Right cardiac atrium (tissue), 5 donors: Measurements from ENCODE around the gene TSHB. TPM values are rescaled to one million over a fixed set of nuclear protein-coding genes. Genes with fewer than 3 reads are reported as not detected.

Experiments
- ATAC-seq, 2 donors: fragments of 200-7000 bp; cut with Tn5 transposase; one replicate each; pipeline versions ENCODE4 v1.8.0 to v1.9.1; 2020; ENCODE audit warnings: moderate library complexity in 2 of 2, mild to moderate bottlenecking in 1 of 2
- DNase-seq, 3 donors: peaks; one replicate each; pipeline ENCODE4 v3.0.0-alpha.2; 2020
- H3K27ac ChIP-seq: one replicate; pipeline ENCODE4 v1.5.1; 2013; ENCODE audit warnings: mild to moderate bottlenecking, low read length, control low read depth, moderate library complexity
- H3K27me3 ChIP-seq: one replicate; pipeline ENCODE4 v1.6.1; 2013; ENCODE audit not compliant: control insufficient read depth, insufficient read depth
- H3K4me1 ChIP-seq: one replicate; pipeline ENCODE4 v1.6.1; 2013; ENCODE audit warnings: low read length; ENCODE audit not compliant: control insufficient read depth, insufficient read depth
- H3K4me3 ChIP-seq: one replicate; pipeline ENCODE4 v1.5.1; 2013; ENCODE audit warnings: low read length, control low read depth
- H3K9me3 ChIP-seq: one replicate; pipeline ENCODE4 v1.6.1; 2013; ENCODE audit warnings: low read length; ENCODE audit not compliant: control insufficient read depth
- whole genome bisulfite sequencing: extraction: QIAGEN DNeasy Blood & Tissue Kit; methylation state at CpG from one replicate; pipeline ENCODE4 v1.1.7; 2013; 5-methylcytosine and 5-hydroxymethylcytosine counted together
- intact Hi-C, 4 donors: fragments of 100-400 bp; cut with DNase I; formaldehyde crosslinking; loops; one replicate each; pipeline versions ENCODE4 v1.11.0 to v1.14.0; 2022 to 2023
- polyA plus RNA-seq: library from polyadenylated mRNA; stranded (reverse); fragments of 200-250 nt; gene quantifications from one replicate; pipeline ENCODE4 v1.2.3, GENCODE V29; 2013
- total RNA-seq, 4 donors: library from RNA; stranded (reverse); fragmentation: NEBNext Ultra II Directional; extraction: Animal tissue kit (Norgen Biotek cat#: 25700); gene quantifications; one replicate each; pipeline ENCODE4 v1.2.1, GENCODE V29; 2021
- donor health status: healthy with polysubstance abuse.
- donor health status: DM: no; HTN: yes; CAD: no.
- donor health status: DM: no; HTN: no; CAD: no.
- donor health status: DM: no; HTN: yes; CAD: no; lungs with severe emphysema.
- donor health status: DM: yes; HTN: yes; CAD: no.

TSHB gene
- total and polyA plus RNA-seq, 5 donors: not detected

DNA sequence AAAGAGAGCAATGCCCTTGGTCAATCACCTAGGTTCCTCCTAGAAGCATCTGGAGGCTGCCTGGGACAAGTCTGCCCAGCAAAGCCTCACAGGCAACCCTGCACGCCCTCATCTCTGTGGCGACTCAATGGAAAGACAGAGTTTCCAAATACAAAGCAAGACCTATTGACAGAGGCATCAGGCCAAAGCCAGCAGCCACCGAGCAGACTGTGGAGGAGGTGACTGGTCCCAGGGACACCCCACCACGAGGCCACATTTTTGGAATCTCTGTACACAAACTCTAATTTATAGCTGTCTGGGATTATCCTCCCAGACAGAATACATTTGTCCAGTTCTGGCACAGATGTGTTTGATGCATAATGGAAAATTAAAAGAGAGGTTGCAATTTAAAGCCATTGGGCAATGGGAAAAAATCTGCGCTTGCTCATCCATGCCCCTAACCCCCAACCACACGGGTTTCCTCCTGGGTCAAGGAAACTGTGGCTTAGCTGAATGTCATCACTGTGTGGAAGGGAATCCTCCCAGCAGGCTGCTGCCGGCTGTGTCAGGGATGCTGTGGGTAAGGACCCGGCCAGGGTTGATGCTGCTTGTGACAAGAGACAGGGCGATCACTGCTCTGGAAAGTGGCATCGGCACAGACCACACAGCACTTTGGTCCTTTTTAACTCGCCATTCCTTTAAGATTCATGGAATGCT lies 45.4 kb downstream of the TSHB start:
- no peaks in the 10 kb centered on the region for H3K9me3 ChIP-seq
- no peak overlapping the region for H3K4me3 ChIP-seq
- intact Hi-C loops: no loop called here
- H3K27ac ChIP-seq: no peak overlapping the region
- DNase-seq (no peak), ATAC-seq (no peak)
- H3K27me3 ChIP-seq: no peaks in the 10 kb centered on the region
- 63% methylated on average over 11 of the region's 11 CpGs for WGBS
- peaks cover 2% of the 10 kb centered on the region for H3K4me1 ChIP-seq

DNA sequence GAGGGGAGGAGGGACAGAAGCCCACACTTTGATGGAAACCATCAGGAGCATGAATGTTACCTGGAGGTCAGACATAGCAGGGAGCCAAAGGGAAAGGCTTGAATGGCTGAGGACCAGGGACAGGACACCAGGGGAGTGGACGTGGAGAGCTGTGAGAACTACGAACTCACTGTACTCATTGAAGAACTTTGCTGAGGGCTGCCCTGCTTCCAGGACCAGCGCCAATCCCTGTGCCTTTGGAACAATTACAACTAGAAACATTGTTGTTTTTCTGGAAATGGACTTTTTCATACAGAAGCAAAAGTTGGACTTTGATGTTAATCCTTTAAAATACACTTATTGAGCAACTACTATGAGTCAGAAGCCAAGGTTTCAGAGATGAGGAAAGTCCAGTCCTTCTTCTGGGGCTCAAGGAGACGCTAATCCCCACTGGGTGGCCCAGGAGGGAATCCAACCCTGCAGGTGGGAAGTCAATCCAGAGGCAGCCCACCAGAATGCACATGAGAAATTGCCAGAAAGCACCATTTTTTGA lies 46.8 kb downstream of the TSHB start:
- Histone ChIP-seq H3K9me3 (no peaks in the 10 kb centered on the region), H3K27me3 (no peaks in the 10 kb centered on the region), H3K4me1 (peaks cover 2% of the 10 kb centered on the region), H3K4me3 (no peak overlapping the region), H3K27ac (no peak overlapping the region)
- no peak for ATAC-seq
- 60% methylated on average over 4 of the region's 4 CpGs for WGBS
- intact Hi-C loops: no loop called here
- DNase-seq: no peak

DNA sequence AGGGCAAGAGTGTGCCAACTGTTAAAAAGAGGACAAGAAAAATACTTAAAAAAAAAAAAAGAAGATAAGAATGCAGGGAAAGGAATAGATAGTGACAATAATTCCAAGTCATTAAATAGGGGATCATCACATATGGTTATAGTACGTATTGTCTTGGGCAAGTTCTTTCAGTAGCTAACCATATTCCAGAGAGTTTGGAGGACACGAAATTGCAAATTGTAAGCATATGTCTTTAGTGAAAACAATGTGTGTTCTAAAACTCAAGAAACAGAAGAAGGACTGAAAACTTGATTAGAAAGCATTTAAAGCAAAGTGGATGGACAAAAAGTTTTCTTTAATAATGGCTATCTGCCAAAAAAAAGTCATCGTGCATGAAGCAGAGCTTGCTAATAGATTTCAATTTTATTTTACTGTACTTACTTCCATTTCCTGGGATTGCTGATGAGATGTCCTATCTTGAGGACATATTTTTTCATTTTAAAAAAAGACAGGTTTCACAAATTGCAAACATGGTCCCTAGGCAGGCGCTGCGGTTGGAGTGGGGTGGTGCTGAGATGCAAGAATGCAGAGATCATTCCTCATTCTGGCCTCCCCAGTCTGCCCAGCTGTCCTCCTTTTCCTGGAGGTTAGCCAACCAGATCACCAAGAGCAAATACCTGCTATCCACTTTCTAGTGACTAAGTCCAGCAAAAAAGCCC lies 47.8 kb downstream of the TSHB start:
- H3K9me3 ChIP-seq: no peaks in the 10 kb centered on the region
- ATAC-seq (no peak), DNase-seq (no peak)
- H3K4me3 ChIP-seq: no peak overlapping the region
- intact Hi-C loops: no loop called here
- peaks cover 2% of the 10 kb centered on the region for H3K4me1 ChIP-seq
- WGBS: 71% methylated on average over 5 of the region's 5 CpGs
- H3K27me3 ChIP-seq: no peaks in the 10 kb centered on the region
- no peak overlapping the region for H3K27ac ChIP-seq

GRCh38 chr1:115077984-115078330 lies 48.3 kb downstream of the TSHB start:
- DNase-seq: no peak

DNA sequence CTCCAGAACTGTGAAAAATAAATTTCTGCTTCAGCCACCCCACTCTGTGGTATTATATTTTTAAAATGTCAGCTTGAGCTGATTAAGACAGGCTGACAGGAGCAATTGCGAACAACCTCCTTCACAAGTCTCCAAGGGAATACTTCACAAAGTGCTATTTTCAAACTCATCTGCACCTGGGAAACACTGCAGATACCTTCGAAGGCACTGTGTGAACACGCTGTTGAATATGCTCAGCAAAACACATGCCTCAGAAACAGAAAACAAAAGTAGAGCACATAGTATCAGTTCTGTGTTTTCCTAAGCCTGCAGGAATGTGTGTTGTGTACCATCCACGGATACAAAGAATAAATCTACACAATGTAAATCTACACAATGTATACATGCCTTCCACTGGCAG lies 49.1 kb downstream of the TSHB start:
- intact Hi-C loops: no loop called here
- Histone ChIP-seq H3K4me3 (no peak overlapping the region), H3K4me1 (no peaks in the 10 kb centered on the region), H3K27ac (no peak overlapping the region), H3K27me3 (no peaks in the 10 kb centered on the region), H3K9me3 (no peaks in the 10 kb centered on the region)
- 88% methylated on average over 4 of the region's 4 CpGs for WGBS
- DNase-seq (no peak), ATAC-seq (no peak)

More at GRCh38 chr1:115077984-115078330, 48.3 kb downstream of the TSHB start:
- Histone ChIP-seq H3K4me1 (no peaks in the 10 kb centered on the region), H3K9me3 (no peaks in the 10 kb centered on the region), H3K27ac (no peak overlapping the region), H3K4me3 (no peak overlapping the region), H3K27me3 (no peaks in the 10 kb centered on the region)
- ATAC-seq: no peak
- intact Hi-C loops: no loop called here
- WGBS: 94% methylated on average over 1 of the region's 1 CpG

- no peaks in the 10 kb centered on the region for H3K4me1 ChIP-seq
These were observed 53.3 kb downstream of the TSHB start for GRCh38 chr1:115082949-115083348.

More at GRCh38 chr1:115082949-115083348, 53.3 kb downstream of the TSHB start:
- WGBS: 69% methylated on average over 6 of the region's 6 CpGs
- H3K27me3 ChIP-seq: no peaks in the 10 kb centered on the region
- ATAC-seq: no peak
- DNase-seq: no peak
- intact Hi-C loops: no loop called here
- H3K27ac ChIP-seq: no peak overlapping the region
- no peaks in the 10 kb centered on the region for H3K9me3 ChIP-seq
- H3K4me3 ChIP-seq: no peak overlapping the region

Other genes starting within 250 kb of the TSHB start
- 10 to 100 TPM; 31.3 to 36.9 (median 34.7) TPM for gene SIKE1, start 249.1 kb upstream of the TSHB start, total RNA-seq
- 17.9 TPM for gene SIKE1, start 249.1 kb upstream of the TSHB start, polyA plus RNA-seq
- not detected for gene SYCP1, start 175.0 kb upstream of the TSHB start, total RNA-seq
- gene SYCP1, start 175.0 kb upstream of the TSHB start, polyA plus RNA-seq: not detected
- 10 to 100 TPM in 3 of 4 donors, 1 to 10 TPM in 1; 9.5 to 17.4 (median 13.9) TPM for gene TSPAN2, start 59.7 kb downstream of the TSHB start, total RNA-seq
- 6.5 TPM for gene TSPAN2, start 59.7 kb downstream of the TSHB start, polyA plus RNA-seq